GM19438 (cell line): ENCODE measurements around the gene MMP10.
"Not testable (repeated sequence)": the region's sequence is repeated elsewhere in the genome, so short reads cannot be mapped to it uniquely, and the experiment has no call there.

Experiments used
- ATAC-seq: cut with Tn5 transposase; IDR thresholded peaks from one replicate; pipeline ENCODE4 v1.9.1; 2021; ENCODE audit warnings: low read depth; ENCODE audit not compliant: unreplicated experiment

MMP10 gene

DNA sequence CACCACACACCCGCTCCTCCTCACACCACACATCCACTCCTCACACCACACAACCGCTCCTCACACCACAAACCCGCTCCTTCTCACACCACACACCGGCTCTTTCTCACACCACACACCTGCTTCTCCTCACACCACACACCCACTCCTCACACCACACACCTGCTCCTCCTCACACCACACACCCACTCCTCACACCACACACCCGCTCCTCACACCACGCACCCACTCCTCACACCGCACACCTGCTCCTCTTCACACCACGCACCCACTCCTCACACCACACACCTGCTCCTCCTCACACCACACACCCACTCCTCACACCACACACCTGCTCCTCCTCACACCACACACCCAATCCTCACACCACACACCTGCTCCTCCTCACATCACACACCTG is 49.5 kb downstream of the MMP10 start:
- ATAC-seq, result not testable (repeated sequence)

DNA sequence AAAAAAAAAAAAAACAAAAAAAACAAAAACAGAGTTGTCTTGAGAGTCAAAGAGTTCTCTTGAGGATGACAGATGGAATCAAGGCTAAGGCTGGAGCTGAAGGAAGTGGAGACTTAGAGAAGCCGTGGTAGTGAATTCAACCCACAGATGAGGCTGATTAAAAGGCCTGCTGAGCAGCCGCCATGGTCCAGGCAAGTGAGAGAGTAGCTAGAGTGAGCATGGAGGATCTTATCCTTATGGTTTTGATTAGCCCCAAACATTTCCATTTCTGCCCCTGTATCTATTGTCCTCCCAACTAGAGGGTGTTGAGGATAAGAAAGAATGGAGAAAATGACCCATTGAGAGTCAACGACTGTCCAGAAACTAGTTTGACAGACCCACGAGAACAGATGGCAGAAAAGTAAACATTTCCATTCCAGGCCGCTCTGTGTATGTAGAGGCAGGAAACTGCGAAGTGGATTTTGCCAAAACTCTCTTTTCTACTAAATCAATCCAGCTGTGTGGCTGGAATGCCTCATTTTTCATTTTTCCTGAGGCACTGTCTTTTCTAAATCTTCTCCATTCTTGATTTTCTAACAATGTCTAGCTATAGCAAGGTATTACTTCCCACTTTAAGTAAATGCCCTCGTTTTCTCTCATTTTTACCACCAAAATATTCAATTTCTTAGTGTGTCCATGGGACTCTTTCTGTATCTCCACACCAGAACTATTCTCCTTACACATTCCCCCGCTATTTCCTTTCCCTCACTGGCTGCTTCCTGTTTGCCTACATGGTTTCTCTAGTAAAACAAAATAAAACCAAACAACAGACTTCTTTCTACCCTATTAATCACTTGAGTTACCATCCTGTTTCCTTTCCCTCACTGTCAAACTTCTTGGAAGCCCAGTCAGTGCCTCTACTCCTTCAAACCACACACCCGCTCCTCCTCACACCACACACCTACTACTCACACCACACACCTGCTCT is 50.3 kb downstream of the MMP10 start:
- no peak for ATAC-seq

DNA sequence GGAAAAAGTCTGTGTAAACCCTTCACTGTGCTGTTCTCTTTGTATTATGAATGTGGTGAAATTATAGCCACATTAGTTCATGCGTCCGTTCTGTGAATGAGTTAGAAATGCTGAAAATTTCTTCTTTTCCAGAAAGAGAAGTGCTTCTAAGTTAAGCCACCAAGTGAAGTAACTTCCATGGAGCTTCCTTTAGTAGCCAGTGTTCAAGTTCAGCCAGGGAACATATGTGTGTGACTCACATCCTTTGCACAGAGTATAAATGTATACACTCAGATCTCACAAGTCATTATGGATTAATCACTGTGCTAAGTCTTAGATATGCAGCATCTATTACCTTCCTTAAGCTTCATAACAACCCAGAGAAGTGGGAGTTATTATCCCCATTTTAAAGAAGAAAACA is 52.5 kb downstream of the MMP10 start:
- ATAC-seq, result no peak

DNA sequence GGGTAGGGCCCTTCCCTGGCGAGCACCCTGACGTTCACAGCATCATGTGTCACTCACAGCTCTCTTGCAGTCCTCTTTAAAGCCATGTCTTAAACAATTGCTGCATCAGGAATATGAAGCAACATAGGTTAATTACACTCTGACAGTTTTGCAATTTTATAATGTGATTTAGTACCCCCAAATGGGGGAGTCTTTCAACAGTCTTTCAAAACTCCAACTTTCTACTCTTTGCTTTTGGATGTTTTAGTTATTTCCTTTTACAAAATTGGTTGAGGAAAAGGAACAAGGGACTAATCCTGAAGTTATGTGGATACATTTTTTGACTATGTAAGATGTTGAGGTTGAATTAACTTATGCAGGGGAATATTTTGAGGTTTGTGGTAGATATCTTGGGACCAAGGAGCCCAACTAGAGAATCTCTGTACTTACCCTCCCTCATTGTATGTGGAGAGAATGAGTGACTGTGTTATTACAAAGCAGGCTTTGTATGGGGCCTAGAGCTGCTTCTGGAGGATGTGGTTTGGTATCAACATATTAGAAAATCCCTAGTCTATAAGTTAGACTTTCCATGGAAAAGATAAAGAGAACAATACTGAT is 55.4 kb downstream of the MMP10 start, which contains the start of gene MMP8:
Gene MMP8 (minus strand): TSS at position 51 of the 597 bp plus-strand sequence. CDS start 99 bp downstream, outside the sequence.
- no peak for ATAC-seq

DNA sequence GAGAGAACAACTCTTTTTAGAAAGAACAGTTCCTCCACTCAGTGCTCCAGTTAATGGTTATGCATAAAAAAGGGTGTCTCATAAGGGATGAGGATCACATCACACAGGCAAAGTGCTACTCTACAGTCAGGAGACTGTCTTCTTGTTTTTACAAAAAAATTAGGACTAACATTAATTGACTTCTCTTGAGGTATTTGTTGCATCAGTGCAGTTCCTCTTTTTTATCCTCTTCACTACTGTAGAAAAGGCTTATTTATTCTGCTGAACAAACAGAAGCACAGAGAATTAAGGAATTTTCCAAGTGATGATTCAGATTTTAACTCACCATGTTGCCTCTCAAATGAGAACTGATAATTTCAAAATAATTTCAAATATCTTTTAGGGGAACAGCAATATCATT is 57.6 kb downstream of the MMP10 start:
- no peak for ATAC-seq
